Measurements from ENCODE around the gene STRN. TPM values are rescaled to one million over a fixed set of nuclear protein-coding genes. Genes with fewer than 3 reads are reported as not detected.

STRN gene
- total and polyA plus RNA-seq, 2 of the 13 experiments (the other 11 are each of a cell fraction or from before 2014, with no cell fraction given) = 10.4 to 19.3 TPM

GRCh38 chr2:36966370-36967235 is at the start of gene STRN (continued):
- TF ChIP-seq, protein P1, sequence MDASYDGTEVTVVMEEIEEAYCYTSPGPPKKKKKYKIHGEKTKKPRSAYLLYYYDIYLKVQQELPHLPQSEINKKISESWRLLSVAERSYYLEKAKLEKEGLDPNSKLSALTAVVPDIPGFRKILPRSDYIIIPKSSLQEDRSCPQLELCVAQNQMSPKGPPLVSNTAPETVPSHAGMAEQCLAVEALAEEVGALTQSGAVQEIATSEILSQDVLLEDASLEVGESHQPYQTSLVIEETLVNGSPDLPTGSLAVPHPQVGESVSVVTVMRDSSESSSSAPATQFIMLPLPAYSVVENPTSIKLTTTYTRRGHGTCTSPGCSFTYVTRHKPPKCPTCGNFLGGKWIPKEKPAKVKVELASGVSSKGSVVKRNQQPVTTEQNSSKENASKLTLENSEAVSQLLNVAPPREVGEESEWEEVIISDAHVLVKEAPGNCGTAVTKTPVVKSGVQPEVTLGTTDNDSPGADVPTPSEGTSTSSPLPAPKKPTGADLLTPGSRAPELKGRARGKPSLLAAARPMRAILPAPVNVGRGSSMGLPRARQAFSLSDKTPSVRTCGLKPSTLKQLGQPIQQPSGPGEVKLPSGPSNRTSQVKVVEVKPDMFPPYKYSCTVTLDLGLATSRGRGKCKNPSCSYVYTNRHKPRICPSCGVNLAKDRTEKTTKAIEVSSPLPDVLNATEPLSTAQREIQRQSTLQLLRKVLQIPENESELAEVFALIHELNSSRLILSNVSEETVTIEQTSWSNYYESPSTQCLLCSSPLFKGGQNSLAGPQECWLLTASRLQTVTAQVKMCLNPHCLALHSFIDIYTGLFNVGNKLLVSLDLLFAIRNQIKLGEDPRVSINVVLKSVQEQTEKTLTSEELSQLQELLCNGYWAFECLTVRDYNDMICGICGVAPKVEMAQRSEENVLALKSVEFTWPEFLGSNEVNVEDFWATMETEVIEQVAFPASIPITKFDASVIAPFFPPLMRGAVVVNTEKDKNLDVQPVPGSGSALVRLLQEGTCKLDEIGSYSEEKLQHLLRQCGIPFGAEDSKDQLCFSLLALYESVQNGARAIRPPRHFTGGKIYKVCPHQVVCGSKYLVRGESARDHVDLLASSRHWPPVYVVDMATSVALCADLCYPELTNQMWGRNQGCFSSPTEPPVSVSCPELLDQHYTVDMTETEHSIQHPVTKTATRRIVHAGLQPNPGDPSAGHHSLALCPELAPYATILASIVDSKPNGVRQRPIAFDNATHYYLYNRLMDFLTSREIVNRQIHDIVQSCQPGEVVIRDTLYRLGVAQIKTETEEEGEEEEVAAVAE (CRISPR knock-in tag; IDR thresholded peaks at IDR 0.05; ENCODE audit: borderline replicate concordance) = no peak; the same call in 1 of the 2 replicates
- TF ChIP-seq ZFP36L2 (CRISPR knock-in tag; IDR thresholded peaks at IDR 0.05) (no peak), TARDBP (CRISPR knock-in tag; IDR thresholded peaks at IDR 0.05) (peak; percentile 73), ZNF850 (CRISPR knock-in tag; conservative IDR thresholded peaks at IDR 0.05) (peak; percentile 95; the same call in 1 of the 2 replicates), SNAPC2 (CRISPR knock-in tag; IDR thresholded peaks at IDR 0.05) (peak; percentile 61; the same call in 1 of the 2 replicates), ZNF792 (CRISPR knock-in tag; IDR thresholded peaks at IDR 0.05) (peak; percentile 55; the same call in 1 of the 2 replicates), ZNF775 (CRISPR knock-in tag; IDR thresholded peaks at IDR 0.05; ENCODE audit: borderline replicate concordance) (no peak), KDM5A (IDR thresholded peaks at IDR 0.05; ENCODE audit: borderline replicate concordance, low read length) (no peak), ARHGAP35 (CRISPR knock-in tag; IDR thresholded peaks at IDR 0.05; ENCODE audit: borderline replicate concordance) (peak; percentile 86), MED8 (CRISPR knock-in tag; IDR thresholded peaks at IDR 0.05; ENCODE audit: insufficient replicate concordance) (no peak), ZNF749 (CRISPR knock-in tag; IDR thresholded peaks at IDR 0.05; ENCODE audit: borderline replicate concordance) (no peak; the same call in 1 of the 2 replicates), ETV6 (CRISPR knock-in tag; conservative IDR thresholded peaks at IDR 0.05) (peak; percentile 59; the same call in 1 of the 2 replicates), ZKSCAN8 (CRISPR knock-in tag; IDR thresholded peaks at IDR 0.05; ENCODE audit: borderline replicate concordance) (no peak), ZNF232 (CRISPR knock-in tag; IDR thresholded peaks at IDR 0.05; ENCODE audit: borderline replicate concordance) (peak; percentile 89; the same call in 1 of the 2 replicates), CBFB (CRISPR knock-in tag; IDR thresholded peaks at IDR 0.05) (peak; percentile 54; the same call in 1 of the 2 replicates), TCF7 (IDR thresholded peaks at IDR 0.05; ENCODE audit: low read depth) (no peak), ZFP82 (CRISPR knock-in tag; IDR thresholded peaks at IDR 0.05; ENCODE audit: borderline replicate concordance) (peak; percentile 94; the same call in 1 of the 2 replicates), ZBTB26 (CRISPR knock-in tag; IDR thresholded peaks at IDR 0.05; ENCODE audit: borderline replicate concordance) (peak; percentile 26; the same call in 1 of the 2 replicates), NR2C2 (CRISPR knock-in tag; IDR thresholded peaks at IDR 0.05; ENCODE audit: borderline replicate concordance) (peak; percentile 93), JUNB (CRISPR knock-in tag; IDR thresholded peaks at IDR 0.05; ENCODE audit: borderline replicate concordance) (0 out of 2 replicates have a peak, but pooled peaks have one; percentile 55), ZNF207 (IDR thresholded peaks at IDR 0.05; ENCODE audit: borderline replicate concordance) (no peak), BCL6 (CRISPR knock-in tag; IDR thresholded peaks at IDR 0.05) (no peak)
- TF ChIP-seq, protein P2, sequence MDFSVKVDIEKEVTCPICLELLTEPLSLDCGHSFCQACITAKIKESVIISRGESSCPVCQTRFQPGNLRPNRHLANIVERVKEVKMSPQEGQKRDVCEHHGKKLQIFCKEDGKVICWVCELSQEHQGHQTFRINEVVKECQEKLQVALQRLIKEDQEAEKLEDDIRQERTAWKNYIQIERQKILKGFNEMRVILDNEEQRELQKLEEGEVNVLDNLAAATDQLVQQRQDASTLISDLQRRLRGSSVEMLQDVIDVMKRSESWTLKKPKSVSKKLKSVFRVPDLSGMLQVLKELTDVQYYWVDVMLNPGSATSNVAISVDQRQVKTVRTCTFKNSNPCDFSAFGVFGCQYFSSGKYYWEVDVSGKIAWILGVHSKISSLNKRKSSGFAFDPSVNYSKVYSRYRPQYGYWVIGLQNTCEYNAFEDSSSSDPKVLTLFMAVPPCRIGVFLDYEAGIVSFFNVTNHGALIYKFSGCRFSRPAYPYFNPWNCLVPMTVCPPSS (IDR thresholded peaks at IDR 0.05) = no peak
